CD4-positive, CD25-positive, alpha-beta regulatory T cell (primary cell): ENCODE data around the gene PI4KB. TPM values are rescaled to one million over a fixed set of nuclear protein-coding genes. Genes with fewer than 3 reads are reported as not detected.

Experiments
- ATAC-seq, 2 donors: fragments of 150-1000 bp; cut with Tn5 transposase; one replicate each; pipeline ENCODE4 v1.10.0; 2021; ENCODE audit warnings: low read depth in 2 of 2, moderate number of reproducible peaks in 2 of 2, moderate library complexity in 1 of 2
- DNase-seq, 3 donors: peaks; one replicate each; pipeline versions ENCODE4 v3.0.0 to v3.0.0-alpha.2; 2012 to 2022; ENCODE audit warnings: mixed read lengths in 1 of 3
- H3K27ac ChIP-seq: one replicate; pipeline ENCODE4 v1.7.0; 2013; ENCODE audit warnings: mild to moderate bottlenecking, low read length; ENCODE audit not compliant: insufficient read depth, poor library complexity, severe bottlenecking
- H3K27me3 ChIP-seq: one replicate; pipeline ENCODE4 v1.7.0; 2013; ENCODE audit warnings: low read length; ENCODE audit not compliant: control insufficient read depth, insufficient read depth
- H3K36me3 ChIP-seq: one replicate; pipeline ENCODE4 v1.7.0; 2013; ENCODE audit warnings: mild to moderate bottlenecking, low read length, moderate library complexity; ENCODE audit not compliant: control insufficient read depth, insufficient read depth
- H3K4me1 ChIP-seq: 2 replicates; pipeline ENCODE4 v1.7.0; 2013; ENCODE audit warnings: mild to moderate bottlenecking, low read length; ENCODE audit not compliant: insufficient read depth, control insufficient read depth, poor library complexity, severe bottlenecking
- H3K4me3 ChIP-seq: one replicate; pipeline ENCODE4 v1.7.0; 2013; ENCODE audit warnings: low read depth, mild to moderate bottlenecking, low read length, moderate library complexity
- H3K9me3 ChIP-seq, 2 experiments: 1 replicate in 1 of 2; 2 replicates in 1 of 2; pipeline ENCODE4 v1.7.0; 2013; ENCODE audit warnings: low read length in 2 of 2, mild to moderate bottlenecking in 1 of 2, moderate library complexity in 1 of 2; ENCODE audit not compliant: control insufficient read depth in 2 of 2
- H3K27ac Mint-ChIP-seq, 3 donors: one replicate each; pipeline ENCODE4 v1.8.0; 2020 to 2022; ENCODE audit warnings: mild to moderate bottlenecking in 3 of 3, mixed read lengths in 3 of 3, moderate library complexity in 2 of 3
- H3K27me3 Mint-ChIP-seq: one replicate; pipeline ENCODE4 v1.8.0; 2022; ENCODE audit warnings: mild to moderate bottlenecking, mixed read lengths
- H3K36me3 Mint-ChIP-seq: one replicate; pipeline ENCODE4 v1.8.0; 2020; ENCODE audit warnings: mixed read lengths
- H3K4me1 Mint-ChIP-seq, 4 donors: one replicate each; pipeline ENCODE4 v1.8.0; 2020 to 2022; ENCODE audit warnings: mixed read lengths in 4 of 4, mild to moderate bottlenecking in 1 of 4
- H3K4me3 Mint-ChIP-seq, 4 donors: one replicate each; pipeline ENCODE4 v1.8.0; 2020 to 2022; ENCODE audit warnings: mild to moderate bottlenecking in 4 of 4, mixed read lengths in 4 of 4, moderate library complexity in 3 of 4
- H3K9me3 Mint-ChIP-seq, 7 donors: one replicate each; pipeline ENCODE4 v1.8.0; 2020 to 2022; ENCODE audit warnings: mixed read lengths in 7 of 7, mild to moderate bottlenecking in 3 of 7, moderate library complexity in 2 of 7
- polyA plus RNA-seq, 4 donors: library from polyadenylated mRNA; unstranded; fragments of 300-500 nt; fragmentation: Illumina TruSeq; gene quantifications; one replicate each; pipeline ENCODE4 v1.2.3, GENCODE V29; 2021
- total RNA-seq: library from RNA; stranded (reverse); gene quantifications from one replicate; pipeline ENCODE4 v1.2.3, GENCODE V29; 2022

PI4KB gene
- total and polyA plus RNA-seq, 5 donors from 2014 or later: 48.4 to 73.5 (median 54.8) TPM

GRCh38 chr1:151273924-151274466 is 53.2 kb downstream of the PI4KB start:
- Histone ChIP-seq H3K27ac (no peak overlapping the region), H3K4me3 (no peak overlapping the region), H3K27me3 (no peaks in the 10 kb centered on the region), H3K9me3 (no peaks in the 10 kb centered on the region), H3K4me1 (no peaks in the 10 kb centered on the region), H3K36me3 (peaks cover 3% of the 10 kb centered on the region)
- Mint-ChIP-seq H3K27me3 (no peaks in the 10 kb centered on the region), H3K9me3 (peaks cover 0 to 3% (median 0%) of the 10 kb centered on the region in 7 donors), H3K4me3 (peak overlapping the region in 1 of 4 donors; percentile 57), H3K36me3 (peaks cover 19% of the 10 kb centered on the region), H3K4me1 (no peaks in the 10 kb centered on the region), H3K27ac (peak overlapping the region in 1 of 3 donors; percentile 81)
- ATAC-seq (no peak), DNase-seq (no peak)

GRCh38 chr1:151267760-151268159 is 59.5 kb downstream of the PI4KB start:
- Mint-ChIP-seq H3K27me3 (no peaks in the 10 kb centered on the region), H3K4me1 (peaks cover 0 to 3% (median 0%) of the 10 kb centered on the region in 4 donors), H3K9me3 (no peaks in the 10 kb centered on the region), H3K27ac (peak overlapping the region in 2 of 3 donors; percentile 7 to 77), H3K4me3 (no peak overlapping the region), H3K36me3 (peaks cover 49% of the 10 kb centered on the region)
- DNase-seq: no peak
- no peaks in the 10 kb centered on the region for H3K4me1 ChIP-seq
- no peak overlapping the region for H3K4me3 ChIP-seq
- H3K27ac ChIP-seq: no peak overlapping the region
- no peaks in the 10 kb centered on the region for H3K9me3 ChIP-seq
- no peak for ATAC-seq
- peaks cover 36% of the 10 kb centered on the region for H3K36me3 ChIP-seq
- no peaks in the 10 kb centered on the region for H3K27me3 ChIP-seq

GRCh38 chr1:151266821-151267220 is 60.4 kb downstream of the PI4KB start:
- Histone ChIP-seq H3K36me3 (peaks cover 43% of the 10 kb centered on the region), H3K27ac (no peak overlapping the region), H3K9me3 (no peaks in the 10 kb centered on the region), H3K4me3 (no peak overlapping the region), H3K27me3 (no peaks in the 10 kb centered on the region), H3K4me1 (no peaks in the 10 kb centered on the region)
- no peaks in the 10 kb centered on the region for H3K27me3 Mint-ChIP-seq
- H3K4me3 Mint-ChIP-seq: no peak overlapping the region
- peaks cover 51% of the 10 kb centered on the region for H3K36me3 Mint-ChIP-seq
- DNase-seq: no peak
- no peaks in the 10 kb centered on the region for H3K9me3 Mint-ChIP-seq
- no peak for ATAC-seq
- peaks cover 0 to 3% (median 0%) of the 10 kb centered on the region in 4 donors for H3K4me1 Mint-ChIP-seq
- H3K27ac Mint-ChIP-seq: peak overlapping the region in 1 of 3 donors; percentile 76

GRCh38 chr1:151266315-151266714 is 60.9 kb downstream of the PI4KB start:
- Histone ChIP-seq H3K36me3 (peaks cover 44% of the 10 kb centered on the region), H3K27me3 (no peaks in the 10 kb centered on the region), H3K27ac (no peak overlapping the region), H3K4me1 (no peaks in the 10 kb centered on the region), H3K4me3 (no peak overlapping the region), H3K9me3 (no peaks in the 10 kb centered on the region)
- H3K27ac Mint-ChIP-seq: peak overlapping the region in 1 of 3 donors; percentile 76
- H3K4me1 Mint-ChIP-seq: peaks cover 0 to 3% (median 0%) of the 10 kb centered on the region in 4 donors
- no peak overlapping the region for H3K4me3 Mint-ChIP-seq
- ATAC-seq (no peak), DNase-seq (no peak)
- H3K36me3 Mint-ChIP-seq: peaks cover 47% of the 10 kb centered on the region
- no peaks in the 10 kb centered on the region for H3K9me3 Mint-ChIP-seq
- H3K27me3 Mint-ChIP-seq: no peaks in the 10 kb centered on the region

- H3K27me3 ChIP-seq: no peaks in the 10 kb centered on the region
- no peak for DNase-seq
- peaks cover 45% of the 10 kb centered on the region for H3K36me3 Mint-ChIP-seq
- no peak overlapping the region for H3K27ac ChIP-seq
- no peak overlapping the region for H3K4me3 Mint-ChIP-seq
- no peak overlapping the region for H3K4me3 ChIP-seq
- H3K9me3 ChIP-seq: no peaks in the 10 kb centered on the region
- H3K4me1 ChIP-seq: no peaks in the 10 kb centered on the region
- no peaks in the 10 kb centered on the region for H3K27me3 Mint-ChIP-seq
- no peaks in the 10 kb centered on the region for H3K9me3 Mint-ChIP-seq
- ATAC-seq: no peak
- H3K36me3 ChIP-seq: peaks cover 44% of the 10 kb centered on the region
- H3K27ac Mint-ChIP-seq: peak overlapping the region; percentile 38 to 82 (median 52)
- H3K4me1 Mint-ChIP-seq: peaks cover 0 to 3% (median 0%) of the 10 kb centered on the region in 4 donors
These were observed 61.6 kb downstream of the PI4KB start for GRCh38 chr1:151265446-151266236.

GRCh38 chr1:151259351-151259750 is 67.9 kb downstream of the PI4KB start:
- Histone ChIP-seq H3K4me1 (peaks cover 9% of the 10 kb centered on the region), H3K9me3 (no peaks in the 10 kb centered on the region), H3K36me3 (peaks cover 7% of the 10 kb centered on the region), H3K27ac (no peak overlapping the region), H3K4me3 (no peak overlapping the region), H3K27me3 (no peaks in the 10 kb centered on the region)
- DNase-seq (no peak), ATAC-seq (no peak)
- Mint-ChIP-seq H3K4me1 (peaks cover 15 to 42% (median 28%) of the 10 kb centered on the region in 4 donors), H3K9me3 (peaks cover 0 to 2% (median 0%) of the 10 kb centered on the region in 7 donors), H3K27me3 (peaks cover 5% of the 10 kb centered on the region), H3K36me3 (peaks cover 9% of the 10 kb centered on the region), H3K4me3 (peak overlapping the region in 2 of 4 donors; percentile 27 to 77), H3K27ac (no peak overlapping the region)

GRCh38 chr1:151255381-151255780 is 71.8 kb downstream of the PI4KB start:
- Mint-ChIP-seq H3K4me3 (peak overlapping the region; percentile 93 to 99 (median 98)), H3K9me3 (peaks cover 0 to 2% (median 0%) of the 10 kb centered on the region in 7 donors), H3K27me3 (peaks cover 6% of the 10 kb centered on the region), H3K4me1 (peaks cover 21 to 47% (median 35%) of the 10 kb centered on the region in 4 donors), H3K27ac (peak overlapping the region; percentile 93 to 98 (median 98)), H3K36me3 (no peaks in the 10 kb centered on the region)
- peak overlapping the region; percentile 97 for H3K4me3 ChIP-seq
- peaks cover 9% of the 10 kb centered on the region for H3K4me1 ChIP-seq
- H3K36me3 ChIP-seq: no peaks in the 10 kb centered on the region
- H3K27me3 ChIP-seq: no peaks in the 10 kb centered on the region
- H3K9me3 ChIP-seq: no peaks in the 10 kb centered on the region
- no peak for ATAC-seq
- H3K27ac ChIP-seq: peak overlapping the region; percentile 78
- peak in 1 of 3 donors; percentile 23 for DNase-seq
